Stimulated activated CD8-positive, alpha-beta memory T cell treated with anti-CD3 and anti-CD28 coated beads, Interleukin-15, amount 100 ng/mL, for 24 hours (primary cell): ENCODE measurements around the gene SRSF11.
"Not testable (repeated sequence)": the region's sequence is repeated elsewhere in the genome, so short reads cannot be mapped to it uniquely, and the experiment has no call there.

Experiments used
- DNase-seq: peaks from one replicate; pipeline ENCODE4 v3.0.0-alpha.2; 2020; ENCODE audit warnings: low read depth

SRSF11 gene, protein sequence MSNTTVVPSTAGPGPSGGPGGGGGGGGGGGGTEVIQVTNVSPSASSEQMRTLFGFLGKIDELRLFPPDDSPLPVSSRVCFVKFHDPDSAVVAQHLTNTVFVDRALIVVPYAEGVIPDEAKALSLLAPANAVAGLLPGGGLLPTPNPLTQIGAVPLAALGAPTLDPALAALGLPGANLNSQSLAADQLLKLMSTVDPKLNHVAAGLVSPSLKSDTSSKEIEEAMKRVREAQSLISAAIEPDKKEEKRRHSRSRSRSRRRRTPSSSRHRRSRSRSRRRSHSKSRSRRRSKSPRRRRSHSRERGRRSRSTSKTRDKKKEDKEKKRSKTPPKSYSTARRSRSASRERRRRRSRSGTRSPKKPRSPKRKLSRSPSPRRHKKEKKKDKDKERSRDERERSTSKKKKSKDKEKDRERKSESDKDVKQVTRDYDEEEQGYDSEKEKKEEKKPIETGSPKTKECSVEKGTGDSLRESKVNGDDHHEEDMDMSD

DNA sequence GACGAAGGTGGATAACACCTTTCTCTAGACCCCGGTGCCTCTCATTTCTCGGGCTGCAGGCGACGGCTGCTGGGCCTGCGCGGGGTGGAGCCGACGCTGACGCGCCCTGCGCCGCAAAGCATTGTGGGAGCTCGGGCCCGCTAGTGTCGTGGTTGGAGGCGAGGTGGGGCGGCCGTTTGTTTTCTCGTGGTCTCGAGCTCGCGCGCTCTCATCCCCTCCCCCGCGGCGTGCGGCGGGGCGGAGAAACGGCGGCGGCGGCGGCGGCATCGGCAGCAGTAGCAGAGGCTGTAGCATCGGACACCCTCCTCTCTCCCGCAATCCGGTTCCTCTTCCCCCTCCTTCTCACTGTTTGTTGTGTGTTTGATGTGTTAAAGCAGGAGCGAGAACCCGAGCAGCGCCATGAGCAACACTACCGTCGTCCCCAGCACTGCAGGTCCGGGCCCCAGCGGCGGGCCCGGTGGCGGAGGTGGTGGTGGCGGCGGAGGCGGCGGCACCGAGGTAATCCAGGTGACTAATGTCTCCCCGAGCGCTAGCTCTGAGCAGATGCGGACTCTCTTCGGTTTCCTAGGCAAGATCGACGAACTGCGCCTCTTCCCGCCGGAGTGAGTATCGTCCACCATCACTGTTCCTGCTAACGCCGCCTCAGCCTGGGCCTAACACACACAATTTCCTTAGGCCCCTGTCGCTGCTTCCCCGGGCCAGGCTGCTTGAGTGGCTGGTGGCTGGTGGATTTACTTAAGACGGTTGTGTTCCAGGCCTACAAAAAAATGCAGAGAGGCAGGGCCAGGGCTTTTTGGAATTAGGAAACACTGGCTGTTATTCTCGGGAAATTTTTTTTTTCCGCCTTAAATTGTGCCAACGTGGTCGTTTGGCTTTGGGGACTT is at the start of gene SRSF11:
SRSF11 (plus strand) TSS at position 143 of the 884 bp plus-strand sequence; CDS start at position 400, 257 bp downstream.
- DNase-seq, result peak; percentile 95

DNA sequence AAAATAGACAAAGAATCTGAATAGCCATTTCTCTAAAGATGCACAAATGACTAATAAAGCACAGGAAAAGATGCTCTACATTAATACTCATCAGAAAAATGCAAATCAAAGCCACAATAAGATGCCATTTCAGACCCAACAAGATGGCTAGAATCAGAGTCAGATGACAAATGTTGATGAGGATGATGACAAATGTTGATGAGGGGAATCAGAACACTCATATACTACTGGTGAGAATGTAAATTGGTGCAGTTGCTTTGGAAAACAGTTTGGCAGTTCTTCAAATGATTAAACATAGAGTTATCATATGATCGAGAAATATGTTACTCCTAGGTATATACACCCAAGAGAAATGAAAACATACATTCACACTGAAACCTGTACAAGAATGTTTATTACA is 49.7 kb upstream of the SRSF11 start:
- DNase-seq, result no peak

DNA sequence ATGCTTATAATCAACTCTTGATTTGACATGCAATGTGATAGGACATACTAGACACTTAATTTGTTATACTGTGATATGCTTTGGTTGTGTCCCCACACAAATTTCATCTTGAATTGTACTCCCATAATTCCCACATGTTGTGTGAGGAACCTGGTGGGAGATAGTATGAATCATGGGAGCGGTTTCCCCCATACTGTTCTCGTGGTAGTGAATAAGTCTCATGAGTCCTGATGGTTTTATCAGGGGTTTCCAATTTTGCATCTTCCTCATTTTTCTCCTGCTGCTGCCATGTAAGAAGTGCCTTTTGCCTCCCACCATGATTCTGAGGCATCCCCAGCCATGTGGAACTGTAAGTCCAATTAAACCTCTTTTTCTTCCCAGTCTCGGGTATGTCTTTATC is 36.0 kb upstream of the SRSF11 start:
- not testable (repeated sequence) for DNase-seq

DNA sequence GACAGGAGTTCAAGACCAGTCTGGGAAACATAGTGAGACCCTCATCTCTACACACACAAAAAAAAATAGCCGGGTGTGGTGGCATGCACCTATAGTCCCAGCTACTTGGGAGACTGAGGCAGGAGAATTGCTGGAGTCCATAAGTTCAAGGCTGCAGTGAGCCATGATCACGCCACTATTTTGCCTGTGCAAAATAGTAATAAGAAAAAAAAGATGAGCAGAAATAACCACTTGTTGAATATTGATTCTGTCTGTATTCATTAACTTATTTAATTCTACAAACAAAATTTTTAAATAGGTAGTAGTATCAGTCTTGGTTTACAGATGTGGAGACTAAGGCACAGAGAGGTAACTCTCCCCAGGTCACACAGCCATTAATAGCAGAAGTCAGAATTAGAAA is 32.7 kb upstream of the SRSF11 start:
- DNase-seq, result no peak

DNA sequence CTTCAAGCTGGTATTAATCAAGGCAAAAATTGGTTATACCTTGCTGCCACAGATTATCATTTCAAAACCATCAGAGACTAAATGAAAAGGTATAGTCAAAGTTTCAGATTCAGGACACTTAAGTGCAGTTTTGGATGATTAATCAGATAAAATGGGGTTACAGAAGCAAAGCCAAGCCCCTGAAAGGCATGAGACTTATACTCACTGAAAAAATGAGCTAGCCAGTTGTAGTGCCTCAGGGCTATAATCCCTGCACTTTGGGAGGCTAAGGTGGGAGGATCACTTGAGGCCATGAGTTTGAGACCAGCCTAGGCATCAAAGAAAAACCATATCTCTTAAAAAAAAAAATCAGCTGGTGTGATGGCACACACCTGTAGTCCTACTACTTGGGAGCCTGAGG is 31.0 kb upstream of the SRSF11 start:
- no peak for DNase-seq

DNA sequence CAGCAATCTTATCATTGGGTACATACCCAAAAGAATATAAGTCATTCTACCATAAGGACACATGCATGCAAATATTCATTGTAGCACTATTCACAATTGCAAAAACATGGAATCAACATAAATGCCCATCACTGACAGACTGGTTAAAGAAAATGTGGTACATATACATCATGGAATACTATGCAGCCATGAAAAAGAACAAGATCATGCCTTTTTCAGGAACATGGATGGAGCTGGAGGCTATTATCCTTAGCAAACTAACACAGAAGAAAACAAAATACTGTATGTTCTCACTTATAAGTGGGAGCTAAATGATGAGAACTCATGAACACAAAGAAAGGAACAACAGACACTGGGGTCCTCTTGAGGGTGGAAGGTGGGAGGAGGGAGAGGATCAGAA is 28.7 kb upstream of the SRSF11 start:
- not testable (repeated sequence) for DNase-seq

DNA sequence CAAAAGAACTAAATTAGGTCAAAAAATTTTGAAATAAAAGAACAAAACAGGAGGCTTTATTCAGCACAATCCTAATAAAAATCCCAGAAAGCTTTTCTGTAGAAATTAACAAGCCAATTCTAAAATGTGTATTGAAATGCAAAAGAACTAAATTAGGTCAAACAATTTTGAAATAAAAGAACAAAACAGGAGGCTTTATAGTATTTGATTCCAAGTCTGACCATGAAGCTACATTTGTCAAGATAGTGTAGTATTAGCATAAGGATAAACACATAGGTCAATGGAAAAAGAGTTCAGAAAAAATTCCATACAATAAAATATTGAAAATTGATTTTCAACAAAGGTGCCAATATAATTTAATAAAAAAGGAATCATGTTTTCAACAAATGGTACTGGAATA is 26.6 kb upstream of the SRSF11 start:
- DNase-seq, result no peak

DNA sequence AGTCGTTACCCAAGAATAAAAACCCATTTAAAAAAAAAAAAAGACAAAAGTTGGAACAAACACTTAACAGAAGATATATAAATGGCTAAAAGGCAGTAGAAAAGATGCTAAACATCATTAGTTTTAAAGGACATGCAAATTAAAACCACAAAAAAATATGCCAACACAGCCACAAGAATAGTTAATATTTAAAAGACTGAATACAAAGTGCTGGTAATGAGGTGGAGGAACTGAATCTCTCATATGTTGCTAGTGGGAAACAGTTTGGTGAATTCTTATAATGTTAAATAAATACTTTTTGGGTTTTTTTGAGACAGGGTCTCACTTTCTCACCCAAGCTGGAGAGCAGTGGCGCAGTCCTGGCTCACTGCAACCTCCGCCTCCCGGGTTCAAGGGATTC is 25.8 kb upstream of the SRSF11 start:
- DNase-seq, result no peak

DNA sequence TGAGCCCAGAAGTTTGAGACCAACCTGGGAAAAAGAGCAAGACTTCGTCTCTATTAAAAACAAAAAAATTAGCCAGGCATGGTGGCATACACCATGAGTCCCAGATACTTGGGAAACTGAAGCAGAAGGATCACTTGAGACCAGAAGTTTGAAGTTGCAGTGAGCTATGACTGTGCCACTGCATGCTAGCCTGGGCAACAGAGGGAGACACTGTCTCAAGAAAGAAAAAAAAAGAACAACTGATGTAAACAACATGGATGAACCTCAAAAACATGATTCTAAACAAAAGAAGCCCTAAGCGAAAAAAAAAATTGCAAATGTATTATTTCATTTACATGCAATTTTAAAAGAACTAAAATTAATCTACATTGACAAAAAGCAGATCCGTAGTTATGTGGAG is 24.8 kb upstream of the SRSF11 start:
- DNase-seq, result no peak

DNA sequence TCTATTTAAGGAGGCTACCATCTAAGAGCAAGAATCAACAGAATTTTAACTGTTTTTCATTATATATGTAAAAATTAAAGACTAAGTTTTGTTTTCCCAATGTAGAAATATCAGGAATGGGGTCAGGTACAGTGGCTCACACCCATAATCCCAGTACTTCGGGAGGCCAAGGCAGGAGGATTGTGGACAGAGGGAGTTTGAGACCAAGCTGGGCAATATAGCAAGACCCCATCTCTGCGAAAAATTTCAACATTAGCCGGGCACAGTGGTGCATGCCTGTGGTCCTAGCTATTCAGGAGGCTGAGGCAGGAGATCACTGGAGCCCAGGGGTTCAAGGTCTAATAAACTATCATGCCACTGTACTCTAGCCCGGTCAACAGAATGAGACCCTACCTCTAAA is 21.1 kb upstream of the SRSF11 start:
- DNase-seq, result no peak

DNA sequence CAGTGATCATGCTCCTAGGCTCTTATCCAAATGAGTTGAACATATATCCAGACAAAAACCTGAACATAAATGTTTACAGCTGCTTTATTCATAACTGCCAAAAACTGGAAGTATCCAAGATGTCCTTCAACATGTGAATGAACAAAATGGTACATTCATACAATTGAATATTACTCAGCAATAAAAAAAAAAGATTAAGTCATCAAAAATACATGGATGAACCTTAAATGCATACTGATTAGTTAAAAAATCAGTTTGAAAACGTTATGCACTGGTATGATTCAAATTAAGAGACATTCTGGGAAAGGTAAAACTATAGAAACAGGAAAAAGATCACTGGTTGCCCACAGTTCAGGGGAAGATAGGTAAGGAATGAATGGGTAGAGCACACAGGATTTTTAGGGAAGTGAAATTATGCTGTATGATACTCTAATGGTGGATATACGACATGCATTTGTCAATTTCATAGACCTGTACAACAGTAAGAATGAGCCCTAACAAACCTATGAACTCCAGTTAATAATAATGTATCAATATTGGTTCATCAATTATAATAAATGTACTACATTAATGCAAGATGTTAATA is 18.9 kb upstream of the SRSF11 start:
- DNase-seq, result no peak

DNA sequence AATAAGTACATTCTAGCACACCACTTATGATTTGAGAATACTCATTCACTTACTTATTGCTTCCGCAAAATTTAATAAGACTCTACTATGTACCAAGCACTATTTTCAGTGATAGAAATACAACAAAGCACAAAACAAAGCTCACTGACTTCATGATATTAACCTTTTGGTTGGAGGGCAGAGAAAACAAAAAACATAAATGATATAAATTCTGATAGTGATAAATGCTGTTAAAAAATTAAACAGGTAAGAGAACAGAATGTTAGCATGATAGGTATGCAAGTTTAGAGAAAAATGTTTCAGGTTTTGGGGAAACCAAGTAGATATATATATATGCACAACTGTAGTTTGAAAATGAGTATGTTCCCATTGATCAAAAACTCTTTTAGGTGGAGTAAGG is 17.0 kb upstream of the SRSF11 start:
- DNase-seq, result no peak

DNA sequence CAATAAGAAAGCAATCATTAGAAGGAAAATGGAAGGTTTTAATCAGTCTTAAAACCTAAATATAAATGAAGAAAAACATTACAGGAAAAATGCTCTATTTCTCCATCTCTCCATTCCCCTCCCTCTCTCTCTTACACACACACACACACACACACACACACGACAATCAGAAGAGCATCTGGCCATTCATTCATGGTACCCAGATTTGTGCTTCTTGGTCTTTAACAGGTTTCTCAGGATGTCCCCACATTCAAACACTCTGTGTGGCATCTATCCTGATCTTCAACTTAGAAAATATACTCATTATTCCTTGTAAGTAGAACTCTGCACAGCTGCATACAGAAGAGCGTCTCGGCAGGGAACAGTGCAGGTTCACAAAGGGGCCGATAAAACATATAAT is 16.6 kb upstream of the SRSF11 start:
- DNase-seq, result no peak

DNA sequence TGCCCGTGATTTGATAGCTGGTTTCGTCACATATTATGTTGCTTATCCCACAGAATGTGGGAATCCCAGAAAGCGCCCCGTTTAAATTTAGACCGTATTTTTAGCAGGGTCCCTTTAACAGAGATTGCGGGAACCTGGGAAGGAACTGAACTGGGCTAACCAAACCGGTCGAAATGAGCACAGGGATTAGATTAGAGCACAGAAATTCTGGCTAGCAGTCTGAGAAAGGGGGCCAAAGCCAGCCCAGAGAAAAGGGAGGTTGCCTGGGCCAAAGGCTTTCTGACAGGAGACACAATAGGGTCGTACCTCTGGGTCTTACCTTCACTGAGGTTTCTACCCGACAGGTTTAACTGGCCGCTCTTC is 16.1 kb upstream of the SRSF11 start:
- DNase-seq, result no peak

DNA sequence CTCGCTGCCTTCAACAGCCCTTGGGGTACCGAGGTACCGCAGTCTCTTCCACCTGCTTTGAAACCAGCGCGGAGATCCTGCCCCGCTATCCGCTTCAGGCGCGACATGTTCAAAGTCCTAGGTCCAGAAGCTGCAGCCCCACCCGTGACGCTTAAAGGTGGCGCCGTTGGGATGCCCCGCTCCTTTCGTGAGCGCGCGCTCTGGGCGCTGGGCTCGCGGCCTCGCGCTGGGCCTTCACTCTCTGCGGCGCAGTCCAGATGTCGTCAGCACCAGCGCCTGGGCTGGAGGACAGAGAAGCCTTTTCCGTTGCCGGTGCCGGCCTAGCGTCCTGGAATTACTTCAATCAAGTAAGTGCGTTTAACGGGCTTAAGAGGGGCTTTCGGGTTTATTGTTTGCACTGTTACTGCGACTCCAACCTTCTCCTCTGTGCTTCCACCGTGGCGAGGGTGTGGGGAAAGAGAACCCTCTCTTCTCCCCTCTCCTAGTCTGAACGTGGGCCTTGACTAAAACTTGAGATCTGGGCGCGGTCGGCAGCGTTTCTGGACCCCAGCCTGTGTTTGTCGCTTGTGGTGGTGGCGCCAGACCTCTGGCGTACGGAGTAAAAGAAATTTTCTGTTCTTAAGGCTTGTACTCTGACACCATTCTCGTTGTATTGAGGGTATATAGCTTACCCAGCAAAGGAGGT is 15.6 kb upstream of the SRSF11 start, which contains the start of gene LRRC40:
LRRC40 (minus strand) TSS at position 146 of the 685 bp plus-strand sequence; CDS start at position 107, 39 bp downstream.
- DNase-seq, result peak; percentile 95

DNA sequence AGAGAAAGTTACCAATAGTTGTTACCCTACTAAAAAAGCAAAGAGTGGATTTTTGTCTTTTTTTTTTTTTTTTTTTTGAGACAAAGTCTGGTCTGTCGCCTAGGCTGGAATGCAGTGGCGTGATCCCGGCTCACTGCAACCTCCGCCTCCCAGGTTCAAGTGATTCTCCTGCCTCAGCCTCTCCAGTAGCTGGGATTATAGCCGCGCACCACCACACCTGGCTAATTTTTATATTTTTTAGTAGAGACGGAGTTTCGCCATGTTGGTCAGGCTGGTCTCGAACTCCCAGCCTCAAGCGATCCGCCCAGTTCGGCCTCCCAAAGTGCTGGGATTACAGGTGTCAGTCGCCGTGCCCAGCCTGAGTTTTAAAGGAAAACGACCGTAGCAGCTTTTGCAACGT is 14.3 kb upstream of the SRSF11 start:
- not testable (repeated sequence) for DNase-seq

DNA sequence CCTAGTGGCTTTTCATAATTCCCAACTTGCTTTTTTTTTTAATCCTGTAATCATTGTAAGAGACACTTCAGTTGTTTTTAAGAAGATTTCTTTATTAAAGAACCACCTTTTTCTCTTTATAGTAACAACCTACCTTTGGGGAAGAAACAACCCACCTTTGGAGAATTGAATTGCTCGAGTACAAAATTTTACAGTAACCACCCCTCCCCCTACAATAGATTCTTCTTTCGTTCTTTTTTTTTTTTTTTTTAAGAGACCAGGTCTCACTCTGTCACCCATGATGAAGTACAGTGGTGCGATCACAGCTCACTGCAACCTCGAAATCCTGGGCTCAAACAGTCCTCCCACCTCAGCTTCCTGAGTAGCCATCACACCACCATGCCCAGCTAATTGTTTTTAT is 13.7 kb upstream of the SRSF11 start:
- DNase-seq, result no peak

DNA sequence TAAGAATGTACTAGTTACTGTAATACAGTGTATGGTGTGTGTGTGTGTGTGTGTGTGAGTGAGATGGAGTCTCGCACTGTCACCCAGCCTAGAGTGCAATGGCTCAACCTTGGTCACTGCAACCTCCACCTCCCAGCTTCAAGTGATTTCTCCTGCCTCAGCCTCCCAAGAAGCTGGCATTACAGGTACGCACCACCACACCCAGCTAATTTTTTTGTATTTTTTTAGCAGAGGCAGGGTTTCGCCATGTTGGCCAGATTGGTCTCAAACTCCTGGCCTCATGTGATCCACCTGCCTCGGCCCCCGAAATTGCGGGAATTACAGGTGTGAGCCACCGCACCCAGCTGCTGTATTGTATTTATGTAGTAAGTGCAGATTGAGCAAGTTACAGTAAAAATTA is 12.9 kb upstream of the SRSF11 start:
- no peak for DNase-seq

DNA sequence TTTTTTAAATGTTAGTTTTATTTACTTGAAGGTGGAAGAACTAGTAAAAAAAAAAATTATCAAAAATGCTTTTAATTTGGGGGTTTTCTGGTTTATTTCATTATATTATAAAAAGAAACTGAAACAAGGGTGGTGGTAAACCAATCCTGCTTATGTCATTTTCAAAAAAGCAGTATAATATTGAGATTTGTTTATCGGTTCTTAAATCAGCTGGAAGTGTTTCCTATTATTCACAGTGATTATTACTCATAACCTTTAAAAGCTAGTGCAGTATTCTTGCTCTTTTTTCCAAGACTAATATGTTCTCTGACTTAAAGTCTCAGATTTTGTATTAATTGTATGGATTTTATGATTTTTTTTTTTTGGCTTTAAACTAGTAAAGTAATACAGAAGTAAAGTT is 10.4 kb upstream of the SRSF11 start:
- no peak for DNase-seq

DNA sequence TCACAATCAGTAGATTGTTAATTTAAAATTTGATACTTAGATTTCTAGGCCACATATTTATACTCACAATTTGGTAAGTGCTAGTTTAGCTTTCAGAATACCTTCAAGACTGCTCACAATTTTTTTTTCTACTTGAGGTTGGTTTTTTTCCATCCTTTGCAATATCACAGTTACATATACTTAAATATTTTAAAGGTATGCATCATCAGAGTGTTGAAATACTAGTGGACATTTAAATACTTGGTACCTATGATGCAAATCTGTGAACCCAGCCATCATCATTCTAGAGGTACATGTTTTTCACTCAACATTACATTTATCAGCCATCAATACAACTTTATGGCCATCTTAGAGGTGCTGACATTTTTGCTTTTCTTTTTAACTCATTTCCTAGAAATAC is 9.6 kb upstream of the SRSF11 start:
- DNase-seq, result no peak

DNA sequence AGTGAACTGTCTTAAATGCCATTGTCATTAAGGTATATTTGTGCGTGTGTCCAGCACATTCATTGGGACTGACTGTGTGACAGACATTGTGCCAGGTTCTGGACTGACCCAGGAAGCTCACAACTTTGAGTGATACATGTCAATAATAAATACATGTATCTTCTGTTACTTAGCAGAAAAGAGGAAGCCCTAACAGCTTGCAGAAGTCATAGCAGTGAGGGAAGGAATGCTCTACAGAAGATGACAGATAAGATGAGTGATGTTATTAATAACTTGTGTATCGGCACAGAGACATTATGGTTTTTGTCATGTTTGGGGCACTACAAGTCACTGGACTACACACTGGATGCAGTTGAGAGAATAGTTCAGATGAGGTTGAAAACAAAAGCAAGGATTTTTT is 1.2 kb upstream of the SRSF11 start:
- no peak for DNase-seq
